BE2C (cell line): ENCODE results near the gene SFSWAP.

Experiments used
- DNase-seq: peaks from one replicate; pipeline ENCODE4 v3.0.0-alpha.2; 2020
- H3K27me3 ChIP-seq: fragments of 250-450 bp; sonication (Bioruptor Pico); 2 replicates; pipeline ENCODE4 v1.5.1; 2020; ENCODE audit warnings: mild to moderate bottlenecking
- H3K36me3 ChIP-seq: fragments of 250-450 bp; sonication (Bioruptor Pico); 2 replicates; pipeline ENCODE4 v1.5.1; 2020; ENCODE audit warnings: mild to moderate bottlenecking
- H3K4me1 ChIP-seq: fragments of 250-450 bp; sonication (Bioruptor Pico); 2 replicates; pipeline ENCODE4 v1.5.1; 2020
- H3K4me3 ChIP-seq: 2 replicates; pipeline ENCODE4 v1.5.1; 2011; ENCODE audit warnings: low read depth, low read length
- H3K9me3 ChIP-seq: fragments of 250-450 bp; sonication (Bioruptor Pico); 2 replicates; pipeline ENCODE4 v1.5.1; 2020
- CTCF ChIP-seq: IDR thresholded peaks from 2 replicates; pipeline ENCODE4 v1.5.1; 2012; ENCODE audit warnings: mild to moderate bottlenecking, low read depth, low read length

Gene SFSWAP

DNA sequence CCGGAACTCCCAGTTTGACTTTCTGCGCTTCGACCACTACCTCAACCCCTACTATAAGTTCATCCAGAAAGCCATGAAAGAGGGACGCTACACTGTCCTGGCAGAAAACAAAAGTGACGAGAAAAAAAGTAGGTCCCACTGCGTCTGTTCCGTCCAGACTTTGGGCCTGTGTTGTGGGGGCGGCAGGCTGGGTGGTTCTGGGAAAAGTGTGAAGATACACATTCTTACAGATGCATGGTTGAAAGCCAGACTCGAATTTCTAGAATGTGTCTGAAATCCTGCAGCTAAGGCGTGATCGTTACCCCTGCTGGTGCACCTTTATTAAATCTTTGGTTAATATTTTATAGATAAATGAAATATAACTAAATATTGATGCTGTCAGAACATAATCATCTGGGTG, 14.6 kb downstream of the SFSWAP start:
- no peaks in the 10 kb centered on the region for H3K9me3 ChIP-seq
- DNase-seq, result no peak
- no peaks in the 10 kb centered on the region for H3K27me3 ChIP-seq
- no peaks in the 10 kb centered on the region for H3K4me1 ChIP-seq
- H3K36me3 ChIP-seq, result peaks cover 81% of the 10 kb centered on the region
- TF ChIP-seq CTCF, result no peak
- no peak overlapping the region for H3K4me3 ChIP-seq

DNA sequence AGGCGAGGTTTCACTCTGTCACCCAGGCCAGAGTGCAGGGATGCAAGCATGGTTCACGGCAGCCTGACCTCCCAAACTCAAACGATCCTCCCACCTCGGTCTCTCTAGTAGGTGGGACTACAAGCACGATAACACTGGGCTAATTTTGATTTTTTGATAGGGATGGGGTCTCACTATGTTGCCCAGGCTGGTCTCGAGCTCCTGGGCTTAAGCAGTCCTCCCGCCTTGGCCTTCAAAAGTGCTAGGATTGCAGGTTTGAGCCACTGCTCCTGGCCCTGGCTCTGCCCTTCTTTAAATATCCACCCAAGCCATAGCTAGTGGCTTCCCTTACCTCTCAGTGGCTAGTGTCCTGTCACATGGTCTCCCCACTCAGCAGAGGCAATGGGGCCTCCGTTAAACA, 17.8 kb downstream of the SFSWAP start:
- H3K9me3 ChIP-seq, result no peaks in the 10 kb centered on the region
- DNase-seq, result no peak
- H3K4me1 ChIP-seq, result no peaks in the 10 kb centered on the region
- H3K36me3 ChIP-seq, result peaks cover 83% of the 10 kb centered on the region
- no peak for TF ChIP-seq CTCF
- no peak overlapping the region for H3K4me3 ChIP-seq
- no peaks in the 10 kb centered on the region for H3K27me3 ChIP-seq

DNA sequence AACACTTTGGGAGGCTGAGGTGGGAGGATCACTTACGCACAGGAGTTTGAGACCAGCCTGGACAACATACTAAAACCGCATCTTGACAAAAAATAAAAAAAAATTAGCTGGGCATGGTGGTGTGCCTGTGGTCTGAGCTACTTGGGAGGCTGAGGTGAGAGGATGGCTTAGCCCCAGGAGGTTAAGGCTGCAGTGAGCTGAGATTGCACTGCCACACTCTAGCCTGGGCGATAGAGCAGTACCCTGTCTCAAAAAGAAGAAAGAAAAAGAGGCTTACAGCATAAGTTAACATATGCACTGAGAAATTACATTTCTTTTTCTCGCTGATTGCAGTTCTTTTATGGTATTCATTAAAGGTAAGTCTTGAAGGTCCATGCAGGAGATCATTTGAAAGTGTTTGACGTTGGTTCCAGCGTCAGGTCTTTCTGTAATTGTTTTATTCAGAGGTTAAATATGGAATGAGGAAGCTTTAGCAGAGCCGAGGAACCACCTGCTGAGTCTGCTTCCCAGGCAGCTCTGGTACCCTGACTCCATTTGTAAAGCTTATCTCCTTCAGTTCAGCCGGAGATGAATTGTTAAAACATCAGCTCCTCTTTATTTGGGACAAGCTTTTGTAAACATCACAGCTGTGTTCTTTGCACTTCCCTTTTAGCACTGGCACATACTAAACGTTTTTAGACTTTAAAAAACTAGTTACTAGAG, 18.5 kb downstream of the SFSWAP start:
- DNase-seq, result no peak
- Histone ChIP-seq H3K36me3 (peaks cover 88% of the 10 kb centered on the region), H3K9me3 (no peaks in the 10 kb centered on the region), H3K4me1 (no peaks in the 10 kb centered on the region), H3K27me3 (no peaks in the 10 kb centered on the region), H3K4me3 (no peak overlapping the region)
- TF ChIP-seq CTCF, result no peak

DNA sequence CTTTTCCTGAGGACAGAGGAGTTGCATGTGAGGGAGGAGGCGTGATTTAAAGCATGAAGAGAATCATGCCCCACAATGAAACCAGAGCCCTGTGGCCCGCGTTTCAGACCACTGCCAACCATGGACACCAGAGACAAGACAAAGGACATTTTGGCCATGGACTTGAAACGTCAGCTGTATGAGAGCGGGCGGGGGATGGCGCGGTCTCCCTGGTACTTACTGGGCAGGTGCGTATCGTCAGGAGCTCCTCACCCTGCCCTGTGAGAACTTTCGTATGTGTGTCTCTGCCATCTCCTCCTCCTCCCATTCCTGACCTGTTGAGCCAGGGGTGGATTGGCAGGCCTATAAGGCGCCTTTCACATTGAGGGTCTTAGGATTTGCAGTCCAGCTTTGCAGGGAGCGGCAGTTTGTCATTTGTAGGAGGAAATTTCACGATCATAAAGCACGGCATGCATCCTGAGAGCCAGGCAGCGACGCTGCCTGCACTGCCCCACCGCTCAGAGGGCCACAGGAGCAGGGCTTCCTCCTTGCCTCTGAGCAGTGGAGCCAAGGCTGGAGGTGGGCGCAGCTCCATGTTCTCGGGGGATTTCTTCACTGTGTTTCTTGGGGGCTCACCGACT, 22.2 kb downstream of the SFSWAP start:
- Histone ChIP-seq H3K4me1 (no peaks in the 10 kb centered on the region), H3K4me3 (no peak overlapping the region), H3K9me3 (no peaks in the 10 kb centered on the region), H3K36me3 (peaks cover 74% of the 10 kb centered on the region), H3K27me3 (no peaks in the 10 kb centered on the region)
- no peak for TF ChIP-seq CTCF
- no peak for DNase-seq

- Histone ChIP-seq H3K9me3 (no peaks in the 10 kb centered on the region), H3K36me3 (peaks cover 67% of the 10 kb centered on the region), H3K27me3 (no peaks in the 10 kb centered on the region), H3K4me3 (no peak overlapping the region), H3K4me1 (no peaks in the 10 kb centered on the region)
- no peak for TF ChIP-seq CTCF
- DNase-seq, result no peak
Observed at GRCh38 chr12:131733874-131734273, 23.0 kb downstream of the SFSWAP start.
